GM12878 (cell line): ENCODE results near the gene VPS16.

Experiments used
- BCL3 ChIP-seq: IDR thresholded peaks from 2 replicates; pipeline ENCODE4 v1.6.1; 2011; ENCODE audit warnings: borderline replicate concordance, low read depth, mild to moderate bottlenecking, moderate library complexity, low read length; ENCODE audit not compliant: insufficient read depth, poor library complexity, severe bottlenecking
- CBFB ChIP-seq: IDR thresholded peaks from 2 replicates; pipeline ENCODE4 v1.6.1; 2016; ENCODE audit warnings: antibody characterized with exemption, low read depth
- CTCF ChIP-seq, 3 experiments: IDR thresholded peaks in 2 of 3; conservative IDR thresholded peaks in 1 of 3; 2 replicates each; pipeline ENCODE4 v1.5.1; 2011; ENCODE audit warnings: low read depth in 3 of 3, low read length in 3 of 3, mild to moderate bottlenecking in 3 of 3, control low read depth in 2 of 3, moderate library complexity in 2 of 3, inconsistent platforms in 1 of 3, mixed read lengths in 1 of 3; ENCODE audit not compliant: control insufficient read depth in 2 of 3, insufficient read depth in 1 of 3; ENCODE audit errors: extremely low read depth in 1 of 3
- EZH2 ChIP-seq: IDR thresholded peaks from 2 replicates; pipeline ENCODE4 v1.6.1; 2012; ENCODE audit warnings: low read depth, mild to moderate bottlenecking, control low read depth, inconsistent platforms, low read length, borderline replicate concordance; ENCODE audit not compliant: control insufficient read depth
- MXI1 ChIP-seq: fragments of 150-350 bp; IDR thresholded peaks from 2 replicates; pipeline ENCODE4 v1.6.1; 2011; ENCODE audit warnings: low read depth, mild to moderate bottlenecking, inconsistent platforms, low read length, improper control_type of control experiment
- POLR2A ChIP-seq: IDR thresholded peaks from 2 replicates; pipeline ENCODE4 v1.6.1; 2011; ENCODE audit warnings: low read depth, mild to moderate bottlenecking, low read length
- POLR2AphosphoS5 ChIP-seq: IDR thresholded peaks from 2 replicates; pipeline ENCODE4 v1.6.1; 2011; ENCODE audit warnings: mild to moderate bottlenecking, low read length, inconsistent platforms
- RCOR1 ChIP-seq: conservative IDR thresholded peaks from 2 replicates; pipeline ENCODE4 v1.6.1; 2012; ENCODE audit warnings: low read depth, low read length, improper control_type of control experiment
- ZSCAN29 ChIP-seq: fragments of 450-650 bp; IDR thresholded peaks from 2 replicates; pipeline ENCODE4 v1.6.1; 2017; ENCODE audit warnings: mild to moderate bottlenecking, moderate library complexity

- TF ChIP-seq CTCF (IDR thresholded peaks at IDR 0.05 in 2 of 3, conservative IDR thresholded peaks at IDR 0.05 in 1 of 3; ENCODE audit: control insufficient read depth in 2 of 3, extremely low read depth in 1 of 3, insufficient read depth in 1 of 3, low read depth in 3 of 3, low read length in 3 of 3): no peak
- TF ChIP-seq EZH2: no peak
- TF ChIP-seq RCOR1: no peak
- TF ChIP-seq BCL3: no peak
- TF ChIP-seq CBFB: no peak
- no peak for TF ChIP-seq ZSCAN29
- no peak for TF ChIP-seq POLR2AphosphoS5
- TF ChIP-seq MXI1: no peak
- no peak for TF ChIP-seq POLR2A
These were observed 49.3 kb downstream of the VPS16 start for GRCh38 chr20:2889797-2890196.
